ENCODE data around the gene KRT2. TPM values are rescaled to one million over a fixed set of nuclear protein-coding genes. Genes with fewer than 3 reads are reported as not detected.

Gene KRT2
- polyA plus RNA-seq, 2 of the 4 experiments (the other 2 are of a cell fraction): 0.09 TPM; not detected in 1

GRCh38 chr12:52598966-52599365, 53.0 kb downstream of the KRT2 start:
- FAIRE-seq (no peak), DNase-seq (ENCODE audit: low read depth in 1 of 2, low spot score in 1 of 2) (no peak), ATAC-seq (no peak)
- H3K4me2 ChIP-seq: no peak overlapping the region
- H3K9me3 ChIP-seq: no peaks in the 10 kb centered on the region
- TF ChIP-seq BHLHE40 (IDR thresholded peaks at IDR 0.05; ENCODE audit: low read depth, low read length) (no peak), FOXS1 (CRISPR knock-in tag; IDR thresholded peaks at IDR 0.05) (no peak), CHD2 (IDR thresholded peaks at IDR 0.05; ENCODE audit: low read length, partially characterized antibody) (no peak), SMC3 (IDR thresholded peaks at IDR 0.05) (no peak), RNF2 (IDR thresholded peaks at IDR 0.05; ENCODE audit: borderline replicate concordance, low read depth) (no peak), POLR2AphosphoS2 (conservative IDR thresholded peaks at IDR 0.05; ENCODE audit: low read length) (no peak), E2F6 (IDR thresholded peaks at IDR 0.05; ENCODE audit: borderline replicate concordance, low read depth) (no peak), REST (IDR thresholded peaks at IDR 0.05) (no peak), HDAC2 (IDR thresholded peaks at IDR 0.05) (no peak), FOSB (CRISPR knock-in tag; IDR thresholded peaks at IDR 0.05) (no peak), PHF8 (IDR thresholded peaks at IDR 0.05; ENCODE audit: borderline replicate concordance, low read depth) (no peak), PBX3 (IDR thresholded peaks at IDR 0.05) (no peak), ESRRA (IDR thresholded peaks at IDR 0.05; ENCODE audit: borderline replicate concordance, low read length) (no peak), CBX2 (IDR thresholded peaks at IDR 0.05; ENCODE audit: borderline replicate concordance, low read depth) (no peak), EP300 (IDR thresholded peaks at IDR 0.05) (no peak)
- peaks cover 3% of the 10 kb centered on the region; the same call in 1 of the 3 replicates for H3K4me1 ChIP-seq
- H3K27ac ChIP-seq: no peak overlapping the region
- WGBS (ENCODE audit: missing lambda C conversion rate): 55% methylated on average over 5 of the region's 5 CpGs
- POLR2A ChIA-PET: no interaction called here
- CTCF ChIA-PET: interaction anchor here (0.8 to 1.8 kb wide), 2 partner anchors 16 to 267 kb away, joined by 3 to 6 read pairs; no protein-coding TSS in a partner anchor
- H3K4me3 ChIP-seq: no peak overlapping the region

Other genes starting within 250 kb of the KRT2 start
- gene KRT82, start 245.9 kb downstream of the KRT2 start, polyA plus RNA-seq (2011; rRNA removed): not detected in 2 replicates
- gene KRT82, start 245.9 kb downstream of the KRT2 start, polyA plus RNA-seq (2017; fragmentation: RNase III; extraction: RNeasy Plus Mini Kit Qiagen cat#74134 plus additional on column Dnase treatment): not detected in 3 replicates
- not detected in 2 replicates for gene KRT75, start 217.8 kb downstream of the KRT2 start, polyA plus RNA-seq (2011; rRNA removed)
- gene KRT75, start 217.8 kb downstream of the KRT2 start, polyA plus RNA-seq (2017; fragmentation: RNase III; extraction: RNeasy Plus Mini Kit Qiagen cat#74134 plus additional on column Dnase treatment): not detected in 3 replicates
- not detected in 2 replicates for gene KRT6B, start 200.1 kb downstream of the KRT2 start, polyA plus RNA-seq (2011; rRNA removed)
- gene KRT6B, start 200.1 kb downstream of the KRT2 start, polyA plus RNA-seq (2017; fragmentation: RNase III; extraction: RNeasy Plus Mini Kit Qiagen cat#74134 plus additional on column Dnase treatment): not detected in 3 replicates
- not detected in 2 replicates for gene KRT6C, start 178.4 kb downstream of the KRT2 start, polyA plus RNA-seq (2011; rRNA removed)
- not detected in 3 replicates for gene KRT6C, start 178.4 kb downstream of the KRT2 start, polyA plus RNA-seq (2017; fragmentation: RNase III; extraction: RNeasy Plus Mini Kit Qiagen cat#74134 plus additional on column Dnase treatment)
- 0.04 and 0.09 TPM in 2 replicates for gene KRT6A, start 159.0 kb downstream of the KRT2 start, polyA plus RNA-seq (2011; rRNA removed)
- gene KRT6A, start 159.0 kb downstream of the KRT2 start, polyA plus RNA-seq (2017; fragmentation: RNase III; extraction: RNeasy Plus Mini Kit Qiagen cat#74134 plus additional on column Dnase treatment): 0.07 to 0.14 TPM (median 0.11 TPM) in 3 replicates
- gene KRT5, start 131.8 kb downstream of the KRT2 start, polyA plus RNA-seq (2011; rRNA removed): 0.06 TPM in 1 of 2 replicates, not detected in the other
- 0.08 to 0.25 TPM in 2 of 3 replicates, not detected in the other for gene KRT5, start 131.8 kb downstream of the KRT2 start, polyA plus RNA-seq (2017; fragmentation: RNase III; extraction: RNeasy Plus Mini Kit Qiagen cat#74134 plus additional on column Dnase treatment)
- gene KRT71, start 99.1 kb downstream of the KRT2 start, polyA plus RNA-seq (2011; rRNA removed): not detected in 2 replicates
- gene KRT71, start 99.1 kb downstream of the KRT2 start, polyA plus RNA-seq (2017; fragmentation: RNase III; extraction: RNeasy Plus Mini Kit Qiagen cat#74134 plus additional on column Dnase treatment): not detected in 3 replicates
- not detected in 2 replicates for gene KRT74, start 78.4 kb downstream of the KRT2 start, polyA plus RNA-seq (2011; rRNA removed)
- gene KRT74, start 78.4 kb downstream of the KRT2 start, polyA plus RNA-seq (2017; fragmentation: RNase III; extraction: RNeasy Plus Mini Kit Qiagen cat#74134 plus additional on column Dnase treatment): not detected in 3 replicates
- not detected in 2 replicates for gene KRT72, start 50.7 kb downstream of the KRT2 start, polyA plus RNA-seq (2011; rRNA removed)
- not detected in 3 replicates for gene KRT72, start 50.7 kb downstream of the KRT2 start, polyA plus RNA-seq (2017; fragmentation: RNase III; extraction: RNeasy Plus Mini Kit Qiagen cat#74134 plus additional on column Dnase treatment)
- gene KRT73, start 33.7 kb downstream of the KRT2 start, polyA plus RNA-seq (2011; rRNA removed): not detected in 2 replicates
- not detected in 3 replicates for gene KRT73, start 33.7 kb downstream of the KRT2 start, polyA plus RNA-seq (2017; fragmentation: RNase III; extraction: RNeasy Plus Mini Kit Qiagen cat#74134 plus additional on column Dnase treatment)
- gene KRT1, start 28.2 kb upstream of the KRT2 start, polyA plus RNA-seq (2011; rRNA removed): not detected in 2 replicates
- gene KRT1, start 28.2 kb upstream of the KRT2 start, polyA plus RNA-seq (2017; fragmentation: RNase III; extraction: RNeasy Plus Mini Kit Qiagen cat#74134 plus additional on column Dnase treatment): not detected in 3 replicates
- gene KRT77, start 51.3 kb upstream of the KRT2 start, polyA plus RNA-seq (2011; rRNA removed): 0.03 TPM in 2 replicates
- not detected in 3 replicates for gene KRT77, start 51.3 kb upstream of the KRT2 start, polyA plus RNA-seq (2017; fragmentation: RNase III; extraction: RNeasy Plus Mini Kit Qiagen cat#74134 plus additional on column Dnase treatment)
- not detected in 2 replicates for gene KRT76, start 125.1 kb upstream of the KRT2 start, polyA plus RNA-seq (2011; rRNA removed)
- gene KRT76, start 125.1 kb upstream of the KRT2 start, polyA plus RNA-seq (2017; fragmentation: RNase III; extraction: RNeasy Plus Mini Kit Qiagen cat#74134 plus additional on column Dnase treatment): not detected in 3 replicates
- gene KRT3, start 143.9 kb upstream of the KRT2 start, polyA plus RNA-seq (2011; rRNA removed): 0.04 and 0.07 TPM in 2 replicates
- 0.06 to 0.07 TPM in 2 of 3 replicates, not detected in the other for gene KRT3, start 143.9 kb upstream of the KRT2 start, polyA plus RNA-seq (2017; fragmentation: RNase III; extraction: RNeasy Plus Mini Kit Qiagen cat#74134 plus additional on column Dnase treatment)
- 12.7 and 12.8 TPM in 2 replicates for gene KRT4, start 161.9 kb upstream of the KRT2 start, polyA plus RNA-seq (2011; rRNA removed)
- gene KRT4, start 161.9 kb upstream of the KRT2 start, polyA plus RNA-seq (2017; fragmentation: RNase III; extraction: RNeasy Plus Mini Kit Qiagen cat#74134 plus additional on column Dnase treatment): 2.1 to 3.2 TPM (median 2.8 TPM) in 3 replicates
- 0.05 and 0.07 TPM in 2 replicates for gene KRT79, start 182.1 kb upstream of the KRT2 start, polyA plus RNA-seq (2011; rRNA removed)
- 0.08 TPM in 1 of 3 replicates, not detected in the others for gene KRT79, start 182.1 kb upstream of the KRT2 start, polyA plus RNA-seq (2017; fragmentation: RNase III; extraction: RNeasy Plus Mini Kit Qiagen cat#74134 plus additional on column Dnase treatment)
- gene KRT78, start 196.8 kb upstream of the KRT2 start, polyA plus RNA-seq (2011; rRNA removed): 0.09 TPM in 1 of 2 replicates, not detected in the other
- gene KRT78, start 196.8 kb upstream of the KRT2 start, polyA plus RNA-seq (2017; fragmentation: RNase III; extraction: RNeasy Plus Mini Kit Qiagen cat#74134 plus additional on column Dnase treatment): 0.12 TPM in 2 of 3 replicates, not detected in the other